ENCODE data around the gene SDC1.

Gene SDC1

GRCh38 chr2:20225294-20226151 lies 593 bp upstream of the SDC1 start:
- H3K9me3 Mint-ChIP-seq = peaks cover 3% of the 10 kb centered on the region
- H3K4me1 Mint-ChIP-seq = peaks cover 34% of the 10 kb centered on the region
- H3K27ac Mint-ChIP-seq = no peak overlapping the region
- H3K4me3 Mint-ChIP-seq = peak overlapping the region; percentile 80
- H3K36me3 Mint-ChIP-seq (ENCODE audit: low read depth) = no peaks in the 10 kb centered on the region
- DNase-seq = no peak
- peaks cover under 1% of the 10 kb centered on the region for H3K27me3 Mint-ChIP-seq (ENCODE audit: low read depth, poor library complexity)
- peak; percentile 36 for TF ChIP-seq CTCF (IDR thresholded peaks at IDR 0.05)

GRCh38 chr2:20224164-20224715 lies 690 bp downstream of the SDC1 start:
- no peaks in the 10 kb centered on the region for H3K36me3 Mint-ChIP-seq (ENCODE audit: low read depth)
- H3K4me1 Mint-ChIP-seq = peaks cover 46% of the 10 kb centered on the region
- no peak for TF ChIP-seq CTCF (IDR thresholded peaks at IDR 0.05)
- H3K27me3 Mint-ChIP-seq (ENCODE audit: low read depth, poor library complexity) = no peaks in the 10 kb centered on the region
- H3K9me3 Mint-ChIP-seq = peaks cover 3% of the 10 kb centered on the region
- DNase-seq = peak; percentile 60
- no peak overlapping the region for H3K27ac Mint-ChIP-seq
- no peak overlapping the region for H3K4me3 Mint-ChIP-seq

- peak; percentile 57 for DNase-seq
- no peak for TF ChIP-seq CTCF (IDR thresholded peaks at IDR 0.05)
- no peaks in the 10 kb centered on the region for H3K27me3 Mint-ChIP-seq (ENCODE audit: low read depth, poor library complexity)
- peaks cover 3% of the 10 kb centered on the region for H3K9me3 Mint-ChIP-seq
- no peak overlapping the region for H3K27ac Mint-ChIP-seq
- peaks cover 53% of the 10 kb centered on the region for H3K4me1 Mint-ChIP-seq
- H3K4me3 Mint-ChIP-seq = peak overlapping the region; percentile 81
- peaks cover 2% of the 10 kb centered on the region for H3K36me3 Mint-ChIP-seq (ENCODE audit: low read depth)
Measured at GRCh38 chr2:20223407-20224163, 1.3 kb downstream of the SDC1 start.

GRCh38 chr2:20222769-20223406 lies 2.0 kb downstream of the SDC1 start:
- Mint-ChIP-seq H3K4me1 (peaks cover 60% of the 10 kb centered on the region), H3K27ac (no peak overlapping the region), H3K27me3 (ENCODE audit: low read depth, poor library complexity) (no peaks in the 10 kb centered on the region), H3K9me3 (peaks cover 3% of the 10 kb centered on the region), H3K36me3 (ENCODE audit: low read depth) (peaks cover 5% of the 10 kb centered on the region), H3K4me3 (peak overlapping the region; percentile 81)
- no peak for TF ChIP-seq CTCF (IDR thresholded peaks at IDR 0.05)
- DNase-seq = no peak

GRCh38 chr2:20222014-20222768 lies 2.7 kb downstream of the SDC1 start:
- H3K36me3 Mint-ChIP-seq (ENCODE audit: low read depth) = peaks cover 5% of the 10 kb centered on the region
- no peak for TF ChIP-seq CTCF (IDR thresholded peaks at IDR 0.05)
- peaks cover 1% of the 10 kb centered on the region for H3K27me3 Mint-ChIP-seq (ENCODE audit: low read depth, poor library complexity)
- H3K4me3 Mint-ChIP-seq = peak overlapping the region; percentile 81
- H3K27ac Mint-ChIP-seq = peak overlapping the region; percentile 90
- no peak for DNase-seq
- H3K4me1 Mint-ChIP-seq = peaks cover 67% of the 10 kb centered on the region
- H3K9me3 Mint-ChIP-seq = no peaks in the 10 kb centered on the region
